HG02970 (cell line): ENCODE results near the gene CDYL2.
"Not testable (repeated sequence)": the region's sequence is repeated elsewhere in the genome, so short reads cannot be mapped to it uniquely, and the experiment has no call there.

Experiments
- ATAC-seq: cut with Tn5 transposase; IDR thresholded peaks from one replicate; pipeline ENCODE4 v1.9.1; 2021; ENCODE audit warnings: mild to moderate bottlenecking, moderate library complexity, moderate number of reproducible peaks; ENCODE audit not compliant: unreplicated experiment, low FRiP score

CDYL2 gene

GRCh38 chr16:80809366-80809765 lies 5.0 kb upstream of the CDYL2 start:
- no peak for ATAC-seq

- ATAC-seq = no peak
Measured at GRCh38 chr16:80807906-80808305, 3.5 kb upstream of the CDYL2 start.

- no peak for ATAC-seq
Measured at GRCh38 chr16:80806927-80807340, 2.5 kb upstream of the CDYL2 start.

- ATAC-seq = no peak
Measured at GRCh38 chr16:80806289-80806688, 1.9 kb upstream of the CDYL2 start.

- ATAC-seq = peak; percentile 26
Measured at GRCh38 chr16:80804056-80804525, 307 bp downstream of the CDYL2 start.

- peak; percentile 5 for ATAC-seq
Measured at GRCh38 chr16:80803339-80804055, 901 bp downstream of the CDYL2 start.

- no peak for ATAC-seq
Measured at GRCh38 chr16:80802902-80803301, 1.5 kb downstream of the CDYL2 start.

- ATAC-seq = no peak
Measured at GRCh38 chr16:80802138-80802537, 2.3 kb downstream of the CDYL2 start.

- no peak for ATAC-seq
Measured at GRCh38 chr16:80794071-80794470, 10.3 kb downstream of the CDYL2 start.

GRCh38 chr16:80792031-80792430 lies 12.4 kb downstream of the CDYL2 start:
- no peak for ATAC-seq

GRCh38 chr16:80791411-80791810 lies 13.0 kb downstream of the CDYL2 start:
- no peak for ATAC-seq

GRCh38 chr16:80790751-80791150 lies 13.6 kb downstream of the CDYL2 start:
- no peak for ATAC-seq

GRCh38 chr16:80788027-80788426 lies 16.4 kb downstream of the CDYL2 start:
- ATAC-seq = no peak

GRCh38 chr16:80786561-80786960 lies 17.8 kb downstream of the CDYL2 start:
- not testable (repeated sequence) for ATAC-seq

GRCh38 chr16:80784951-80785350 lies 19.4 kb downstream of the CDYL2 start:
- no peak for ATAC-seq

- no peak for ATAC-seq
Measured at GRCh38 chr16:80778703-80779102, 25.7 kb downstream of the CDYL2 start.

- no peak for ATAC-seq
Measured at GRCh38 chr16:80776856-80777255, 27.5 kb downstream of the CDYL2 start.

GRCh38 chr16:80775450-80775849 lies 28.9 kb downstream of the CDYL2 start:
- no peak for ATAC-seq

GRCh38 chr16:80766798-80767197 lies 37.6 kb downstream of the CDYL2 start:
- no peak for ATAC-seq

GRCh38 chr16:80759419-80760162 lies 44.8 kb downstream of the CDYL2 start:
- no peak for ATAC-seq

- ATAC-seq = no peak
Measured at GRCh38 chr16:80754476-80754875, 49.9 kb downstream of the CDYL2 start.

GRCh38 chr16:80752541-80752940 lies 51.9 kb downstream of the CDYL2 start:
- ATAC-seq = no peak
